ENCODE data around the gene PNPLA3. TPM values are rescaled to one million over a fixed set of nuclear protein-coding genes. Genes with fewer than 3 reads are reported as not detected.

PNPLA3 gene
- total RNA-seq, 2 experiments from 2014 or later, result not detected

- Histone ChIP-seq H3K9me3 (ENCODE audit: low read length) (no peaks in the 10 kb centered on the region), H2AFZ (ENCODE audit: low read length) (no peak overlapping the region), H3K79me2 (ENCODE audit: insufficient read depth, low read depth, low read length) (no peaks in the 10 kb centered on the region), H3K36me3 (ENCODE audit: insufficient read depth, low read length) (peaks cover 93% of the 10 kb centered on the region), H3K27ac (ENCODE audit: low read depth, low read length, poor library complexity, severe bottlenecking) (no peak overlapping the region), H3K9me2 (ENCODE audit: insufficient read depth, low read length) (no peaks in the 10 kb centered on the region), H4K20me1 (ENCODE audit: insufficient read depth, low read length) (no peaks in the 10 kb centered on the region), H3K4me2 (ENCODE audit: low read length) (no peak overlapping the region), H3K4me1 (ENCODE audit: insufficient read depth, low read length, poor library complexity, severe bottlenecking) (peaks cover 10% of the 10 kb centered on the region), H3K4me3 (ENCODE audit: low read depth, low read length, poor library complexity, severe bottlenecking) (no peak overlapping the region)
- intact Hi-C loops (cut with micrococcal nuclease; ENCODE audit: unreplicated experiment), result no loop called here
- ChIA-PET POLR2A (no interaction called here), CTCF (ENCODE audit: unreplicated experiment) (interaction anchor here (0.6 kb wide), 1 partner anchor 76 kb away, joined by 3 read pairs; no protein-coding TSS in a partner anchor)
- no TSS peak for BruUV-seq (replicated peaks)
- TF ChIP-seq CTCF (conservative IDR thresholded peaks at IDR 0.05; ENCODE audit: low read length) (no peak), EZH2phosphoT487 (IDR thresholded peaks at IDR 0.05; ENCODE audit: borderline replicate concordance, low read depth, low read length) (no peak)
- no peak for DNase-seq (ENCODE audit: low spot score)
Observed at GRCh38 chr22:43992331-43992821, 68.8 kb downstream of the PNPLA3 start.

GRCh38 chr22:43993072-43993760 lies 69.6 kb downstream of the PNPLA3 start:
- H3K9me2 ChIP-seq (ENCODE audit: insufficient read depth, low read length), result no peaks in the 10 kb centered on the region
- intact Hi-C loops (cut with micrococcal nuclease; ENCODE audit: unreplicated experiment), result loop anchor here (1.0 kb wide), 3 partner anchors 88 to 633 kb away; no protein-coding TSS in a partner anchor
- BruUV-seq (replicated peaks), result no TSS peak
- peaks cover 10% of the 10 kb centered on the region for H3K4me1 ChIP-seq (ENCODE audit: insufficient read depth, low read length, poor library complexity, severe bottlenecking)
- no peaks in the 10 kb centered on the region for H3K9me3 ChIP-seq (ENCODE audit: low read length)
- H3K27ac ChIP-seq (ENCODE audit: low read depth, low read length, poor library complexity, severe bottlenecking), result no peak overlapping the region
- no peaks in the 10 kb centered on the region for H4K20me1 ChIP-seq (ENCODE audit: insufficient read depth, low read length)
- TF ChIP-seq EZH2phosphoT487 (IDR thresholded peaks at IDR 0.05; ENCODE audit: borderline replicate concordance, low read depth, low read length) (no peak), CTCF (conservative IDR thresholded peaks at IDR 0.05; ENCODE audit: low read length) (peak; percentile 98)
- H2AFZ ChIP-seq (ENCODE audit: low read length), result no peak overlapping the region
- CTCF ChIA-PET (ENCODE audit: unreplicated experiment), result interaction anchor here (0.6 to 1.0 kb wide), 5 partner anchors 71 to 578 kb away, joined by 3 to 8 read pairs (median 4); no protein-coding TSS in a partner anchor
- no peak overlapping the region; the same call in 1 of the 2 replicates for H3K4me2 ChIP-seq (ENCODE audit: low read length)
- no peak overlapping the region for H3K4me3 ChIP-seq (ENCODE audit: low read depth, low read length, poor library complexity, severe bottlenecking)
- POLR2A ChIA-PET, result interaction anchor here (1.2 kb wide), 1 partner anchor 92 kb away, joined by 3 read pairs; no protein-coding TSS in a partner anchor
- no peaks in the 10 kb centered on the region for H3K79me2 ChIP-seq (ENCODE audit: insufficient read depth, low read depth, low read length)
- peak; percentile 69 for DNase-seq (ENCODE audit: low spot score)
- peaks cover 93% of the 10 kb centered on the region for H3K36me3 ChIP-seq (ENCODE audit: insufficient read depth, low read length)

- intact Hi-C loops (cut with micrococcal nuclease; ENCODE audit: unreplicated experiment), result no loop called here
- Histone ChIP-seq H3K4me1 (ENCODE audit: insufficient read depth, low read length, poor library complexity, severe bottlenecking) (peaks cover 10% of the 10 kb centered on the region), H3K79me2 (ENCODE audit: insufficient read depth, low read depth, low read length) (no peaks in the 10 kb centered on the region), H4K20me1 (ENCODE audit: insufficient read depth, low read length) (no peaks in the 10 kb centered on the region), H3K4me2 (ENCODE audit: low read length) (no peak overlapping the region), H3K36me3 (ENCODE audit: insufficient read depth, low read length) (peaks cover 93% of the 10 kb centered on the region), H2AFZ (ENCODE audit: low read length) (no peak overlapping the region), H3K4me3 (ENCODE audit: low read depth, low read length, poor library complexity, severe bottlenecking) (no peak overlapping the region), H3K9me3 (ENCODE audit: low read length) (no peaks in the 10 kb centered on the region), H3K27ac (ENCODE audit: low read depth, low read length, poor library complexity, severe bottlenecking) (no peak overlapping the region), H3K9me2 (ENCODE audit: insufficient read depth, low read length) (no peaks in the 10 kb centered on the region)
- ChIA-PET POLR2A (interaction anchor here (1.2 kb wide), 1 partner anchor 92 kb away, joined by 3 read pairs; no protein-coding TSS in a partner anchor), CTCF (ENCODE audit: unreplicated experiment) (interaction anchor here (0.8 to 1.0 kb wide), 2 partner anchors 92 to 577 kb away, joined by 4 to 8 read pairs; no protein-coding TSS in a partner anchor)
- DNase-seq (ENCODE audit: low spot score), result no peak
- BruUV-seq (replicated peaks), result no TSS peak
- TF ChIP-seq EZH2phosphoT487 (IDR thresholded peaks at IDR 0.05; ENCODE audit: borderline replicate concordance, low read depth, low read length), result no peak
Observed at GRCh38 chr22:43994006-43994405, 70.4 kb downstream of the PNPLA3 start.

Measured in OCI-LY7 (cell line).